HCT116 (cell line): ENCODE measurements around the gene SPRYD7.

Experiments used
- ATF3 ChIP-seq: IDR thresholded peaks from 2 replicates; pipeline ENCODE4 v1.6.1; 2012
- CBX3 ChIP-seq: IDR thresholded peaks from 2 replicates; pipeline ENCODE4 v1.6.1; 2012; ENCODE audit warnings: low read depth
- CEBPB ChIP-seq: IDR thresholded peaks from 2 replicates; pipeline ENCODE4 v1.6.1; 2012; ENCODE audit warnings: low read depth
- CTCF ChIP-seq, 3 experiments: fragments of 200-600 bp in 1 of 3; sonication (generic) in 1 of 3; IDR thresholded peaks in 2 of 3; conservative IDR thresholded peaks in 1 of 3; 2 replicates each; pipeline ENCODE4 v1.5.1; 2012 to 2017; ENCODE audit warnings: low read depth in 2 of 3, low read length in 2 of 3, antibody characterized with exemption in 1 of 3, borderline replicate concordance in 1 of 3, control low read depth in 1 of 3, mild to moderate bottlenecking in 1 of 3, mixed read lengths in 1 of 3, mixed run types in 1 of 3, moderate library complexity in 1 of 3; ENCODE audit not compliant: insufficient read depth in 1 of 3
- EZH2 ChIP-seq: fragments of 200-600 bp; sonication (generic); IDR thresholded peaks from 2 replicates; pipeline ENCODE4 v1.6.1; 2017; ENCODE audit warnings: antibody characterized with exemption, mixed run types
- JUND ChIP-seq: IDR thresholded peaks from 2 replicates; pipeline ENCODE4 v1.6.1; 2012
- MAX ChIP-seq: IDR thresholded peaks from 2 replicates; pipeline ENCODE4 v1.6.1; 2012
- POLR2A ChIP-seq: IDR thresholded peaks from 2 replicates; pipeline ENCODE4 v1.7.0; 2011; ENCODE audit warnings: borderline replicate concordance; ENCODE audit not compliant: insufficient read depth, insufficient read length; ENCODE audit errors: extremely low read depth
- SRF ChIP-seq: IDR thresholded peaks from 2 replicates; pipeline ENCODE4 v1.6.1; 2012; ENCODE audit warnings: low read depth
- YY1 ChIP-seq: IDR thresholded peaks from 2 replicates; pipeline ENCODE4 v1.6.1; 2011; ENCODE audit warnings: low read length, low read depth, moderate library complexity, mild to moderate bottlenecking; ENCODE audit not compliant: insufficient replicate concordance; ENCODE audit errors: extremely low read depth
- ZNF274 ChIP-seq: fragments of 200-500 bp; sonication (Bioruptor generic); IDR thresholded peaks from 2 replicates; pipeline ENCODE4 v1.6.1; 2014; ENCODE audit warnings: mild to moderate bottlenecking, low read depth, low read length, inconsistent platforms

- TF ChIP-seq CTCF (IDR thresholded peaks at IDR 0.05 in 2 of 3, conservative IDR thresholded peaks at IDR 0.05 in 1 of 3; ENCODE audit: borderline replicate concordance in 1 of 3, insufficient read depth in 1 of 3, low read depth in 2 of 3, low read length in 2 of 3) (no peak), POLR2A (no peak), EZH2 (no peak), YY1 (no peak), JUND (no peak), ZNF274 (no peak), ATF3 (no peak), CEBPB (no peak), MAX (no peak), CBX3 (no peak), SRF (no peak)
Measured at GRCh38 chr13:49975826-49976225, 39.7 kb upstream of the SPRYD7 start.
